Sigmoid colon (tissue), 7 donors: ENCODE results near the gene PPP1R9B. TPM values are rescaled to one million over a fixed set of nuclear protein-coding genes. Genes with fewer than 3 reads are reported as not detected.

ENCODE experiments used
- DNase-seq: peaks from one replicate; pipeline ENCODE4 v3.0.0-alpha.2; 2019
- H3K27ac ChIP-seq, 4 donors: fragments of 200-600 bp; sonication (generic); one replicate each; pipeline ENCODE4 v1.5.1; 2016 to 2019; ENCODE audit warnings: mild to moderate bottlenecking in 1 of 4
- H3K27me3 ChIP-seq, 3 donors: fragments of 200-600 bp; sonication (generic); one replicate each; pipeline ENCODE4 v1.5.1; 2019; ENCODE audit warnings: mild to moderate bottlenecking in 1 of 3
- H3K36me3 ChIP-seq, 4 donors: fragments of 200-600 bp; sonication (generic); one replicate each; pipeline ENCODE4 v1.5.1; 2016 to 2019
- H3K4me1 ChIP-seq, 4 donors: fragments of 200-600 bp; sonication (generic); one replicate each; pipeline ENCODE4 v1.5.1; 2017 to 2019
- H3K4me3 ChIP-seq, 4 donors: fragments of 200-600 bp; sonication (generic); one replicate each; pipeline ENCODE4 v1.5.1; 2017 to 2019; ENCODE audit warnings: mild to moderate bottlenecking in 2 of 4, moderate library complexity in 1 of 4
- H3K9me3 ChIP-seq, 4 donors: fragments of 200-600 bp in 3 of 4; sonication (generic) in 3 of 4; one replicate each; pipeline versions ENCODE4 v1.5.1 to v1.6.1; 2013 to 2019
- CTCF ChIP-seq, 4 experiments: fragments of 450-650 bp in 3 of 4; fragments of 200-600 bp in 1 of 4; IDR thresholded peaks; one replicate each; pipeline ENCODE4 v1.5.1; 2016 to 2019; ENCODE audit warnings: antibody characterized with exemption in 4 of 4, mild to moderate bottlenecking in 3 of 4, moderate library complexity in 2 of 4
- EP300 ChIP-seq, 4 donors: sonication (generic); formaldehyde crosslinking; IDR thresholded peaks; one replicate each; pipeline ENCODE4 v1.6.1; 2017; ENCODE audit warnings: antibody characterized with exemption in 4 of 4
- POLR2A ChIP-seq, 2 donors: fragments of 450-650 bp; IDR thresholded peaks; one replicate each; pipeline ENCODE4 v1.6.1; 2016; ENCODE audit warnings: antibody characterized with exemption in 2 of 2, mild to moderate bottlenecking in 2 of 2, moderate library complexity in 2 of 2
- POLR2AphosphoS5 ChIP-seq, 4 donors: sonication (generic); formaldehyde crosslinking; IDR thresholded peaks; one replicate each; pipeline ENCODE4 v1.6.1; 2017; ENCODE audit warnings: antibody characterized with exemption in 4 of 4
- WGBS, 2 donors: extraction: QIAGEN DNeasy Blood & Tissue Kit; methylation state at CpG; one replicate each; pipeline ENCODE4 v1.1.7; 2013; 5-methylcytosine and 5-hydroxymethylcytosine counted together
- intact Hi-C: fragments of 100-400 bp; cut with DNase I; formaldehyde crosslinking; loops from one replicate; pipeline ENCODE4 v1.15.1; 2023
- polyA plus RNA-seq, 3 donors: library from polyadenylated mRNA; stranded (reverse); fragments of 200-250 nt; gene quantifications; one replicate each; pipeline ENCODE4 v1.2.3, GENCODE V29; 2013
- total RNA-seq, 4 donors: library from RNA; depleted of rRNA; stranded (reverse); fragments of >200 nt; gene quantifications; one replicate each; pipeline ENCODE4 v1.1.0, GENCODE V29; 2016
- donor health status: healthy with polysubstance abuse.
- donor health status: Bipolar disorder and iron deficiency.
- donor health status: healthy.

The PPP1R9B gene
- total and polyA plus RNA-seq, 7 donors, result 9.0 to 38.7 (median 16.8) TPM

- no peak overlapping the region for H3K4me3 ChIP-seq
- WGBS, 2 donors, result 85 to 91% methylated on average over 31 of the region's 31 CpGs
- peaks cover 3 to 79% (median 52%) of the 10 kb centered on the region in 4 donors for H3K4me1 ChIP-seq
- no peak for DNase-seq
- H3K27me3 ChIP-seq, result no peaks in the 10 kb centered on the region
- intact Hi-C loops, result no loop called here
- H3K9me3 ChIP-seq, result no peaks in the 10 kb centered on the region
- H3K27ac ChIP-seq, result peak overlapping the region; percentile 72 to 99 (median 87)
- H3K36me3 ChIP-seq, result peaks cover 52 to 61% (median 54%) of the 10 kb centered on the region in 4 donors
- TF ChIP-seq POLR2AphosphoS5 (IDR thresholded peaks at IDR 0.05) (peak in 1 of 4 donors; percentile 27), CTCF (IDR thresholded peaks at IDR 0.05) (no peak)
Measured at GRCh38 chr17:50185631-50186471, 35.4 kb upstream of the PPP1R9B start.

GRCh38 chr17:50184611-50185398 is 34.3 kb upstream of the PPP1R9B start:
- intact Hi-C loops, result no loop called here
- Histone ChIP-seq H3K4me1 (peaks cover 3 to 68% (median 47%) of the 10 kb centered on the region in 4 donors), H3K27ac (peak overlapping the region; percentile 72 to 99 (median 87)), H3K27me3 (no peaks in the 10 kb centered on the region), H3K9me3 (no peaks in the 10 kb centered on the region), H3K4me3 (no peak overlapping the region), H3K36me3 (peaks cover 42 to 51% (median 43%) of the 10 kb centered on the region in 4 donors)
- TF ChIP-seq EP300 (IDR thresholded peaks at IDR 0.05), result no peak
- TF ChIP-seq CTCF (IDR thresholded peaks at IDR 0.05), result no peak
- TF ChIP-seq POLR2AphosphoS5 (IDR thresholded peaks at IDR 0.05), result peak; percentile 30 to 71 (median 46)
- DNase-seq, result peak; percentile 92
- 62 to 82% methylated on average over 19 of the region's 19 CpGs for WGBS, 2 donors

GRCh38 chr17:50184064-50184463 is 33.6 kb upstream of the PPP1R9B start:
- H3K27me3 ChIP-seq, result no peaks in the 10 kb centered on the region
- WGBS, 2 donors, result 53 to 73% methylated on average over 8 of the region's 8 CpGs
- H3K4me3 ChIP-seq, result peak overlapping the region in 1 of 4 donors; percentile 6
- TF ChIP-seq POLR2A (IDR thresholded peaks at IDR 0.05), result no peak
- no peak for TF ChIP-seq POLR2AphosphoS5 (IDR thresholded peaks at IDR 0.05)
- TF ChIP-seq CTCF (IDR thresholded peaks at IDR 0.05), result peak in 2 of 4 experiments; percentile 5 to 22
- intact Hi-C loops, result no loop called here
- peaks cover 3 to 61% (median 44%) of the 10 kb centered on the region in 4 donors for H3K4me1 ChIP-seq
- peak overlapping the region; percentile 72 to 99 (median 87) for H3K27ac ChIP-seq
- DNase-seq, result no peak
- H3K9me3 ChIP-seq, result no peaks in the 10 kb centered on the region
- peaks cover 34 to 43% (median 36%) of the 10 kb centered on the region in 4 donors for H3K36me3 ChIP-seq

GRCh38 chr17:50183421-50183994 is 33.0 kb upstream of the PPP1R9B start:
- peak overlapping the region; percentile 72 to 99 (median 87) for H3K27ac ChIP-seq
- WGBS, 2 donors, result 65 to 70% methylated on average over 12 of the region's 12 CpGs
- intact Hi-C loops, result no loop called here
- no peaks in the 10 kb centered on the region for H3K27me3 ChIP-seq
- no peaks in the 10 kb centered on the region for H3K9me3 ChIP-seq
- TF ChIP-seq POLR2AphosphoS5 (IDR thresholded peaks at IDR 0.05) (peak in 1 of 4 donors; percentile 17), CTCF (IDR thresholded peaks at IDR 0.05) (no peak), POLR2A (IDR thresholded peaks at IDR 0.05) (no peak), EP300 (IDR thresholded peaks at IDR 0.05) (no peak)
- no peak for DNase-seq
- H3K4me1 ChIP-seq, result peaks cover 3 to 60% (median 46%) of the 10 kb centered on the region in 4 donors
- H3K4me3 ChIP-seq, result no peak overlapping the region
- H3K36me3 ChIP-seq, result peaks cover 29 to 38% (median 31%) of the 10 kb centered on the region in 4 donors
